HG03025 (cell line): ENCODE results near the gene CERS4.
"Not testable (repeated sequence)": the region's sequence is repeated elsewhere in the genome, so short reads cannot be mapped to it uniquely, and the experiment has no call there.

Experiments used
- ATAC-seq: cut with Tn5 transposase; IDR thresholded peaks from one replicate; pipeline ENCODE4 v1.9.1; 2021; ENCODE audit warnings: mild to moderate bottlenecking, moderate library complexity; ENCODE audit not compliant: unreplicated experiment, low FRiP score

Gene CERS4

DNA sequence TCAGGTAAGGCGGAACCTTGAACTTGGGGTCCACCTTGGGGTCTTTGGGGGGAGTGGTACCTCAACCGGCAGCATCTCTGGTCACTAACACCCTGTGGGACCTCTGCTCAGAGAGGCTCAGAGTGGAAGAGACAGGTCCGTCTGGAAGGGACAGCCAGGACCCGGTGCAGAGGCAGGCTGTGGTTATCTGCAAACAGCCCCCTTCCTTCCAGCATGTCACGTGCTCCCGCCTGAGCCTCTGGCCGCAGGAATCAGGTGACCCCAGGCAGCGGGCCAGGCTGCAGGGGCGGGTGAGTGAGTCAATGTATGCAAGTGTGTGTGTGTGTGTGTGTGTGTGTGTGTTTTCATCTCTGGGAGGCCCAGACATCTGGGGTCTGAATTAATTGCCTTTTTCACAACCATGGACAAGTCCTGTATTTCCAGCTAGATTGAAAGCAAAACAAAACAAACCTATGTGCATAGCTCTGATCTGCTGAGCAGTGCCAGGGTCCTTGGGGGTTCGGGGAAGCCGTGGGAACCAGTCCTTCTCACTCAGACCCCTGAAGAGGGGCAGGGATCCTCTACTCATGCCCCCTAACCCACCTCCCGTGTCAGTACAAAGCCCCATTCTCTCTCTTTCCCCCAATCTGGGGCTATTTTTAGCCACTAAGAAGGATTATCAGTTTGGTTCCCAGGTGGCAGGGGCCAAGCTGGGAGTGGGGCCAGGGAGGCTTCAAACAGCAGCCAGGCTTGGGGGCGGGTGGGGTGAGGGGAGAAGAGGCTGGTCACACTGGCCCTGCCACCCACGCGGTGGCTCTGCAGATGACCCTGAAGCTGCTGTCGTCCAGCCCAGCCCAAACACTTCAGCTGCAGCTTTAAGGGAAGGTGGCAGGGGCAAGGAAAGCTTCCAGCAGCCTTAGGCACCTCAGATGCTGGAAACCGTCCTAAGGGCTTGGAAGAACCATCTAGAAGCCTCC, 31.4 kb downstream of the CERS4 start:
- ATAC-seq, result no peak

GRCh38 chr19:8241646-8242045, 32.5 kb downstream of the CERS4 start:
- no peak for ATAC-seq

GRCh38 chr19:8242211-8242821, 33.1 kb downstream of the CERS4 start:
- no peak for ATAC-seq

DNA sequence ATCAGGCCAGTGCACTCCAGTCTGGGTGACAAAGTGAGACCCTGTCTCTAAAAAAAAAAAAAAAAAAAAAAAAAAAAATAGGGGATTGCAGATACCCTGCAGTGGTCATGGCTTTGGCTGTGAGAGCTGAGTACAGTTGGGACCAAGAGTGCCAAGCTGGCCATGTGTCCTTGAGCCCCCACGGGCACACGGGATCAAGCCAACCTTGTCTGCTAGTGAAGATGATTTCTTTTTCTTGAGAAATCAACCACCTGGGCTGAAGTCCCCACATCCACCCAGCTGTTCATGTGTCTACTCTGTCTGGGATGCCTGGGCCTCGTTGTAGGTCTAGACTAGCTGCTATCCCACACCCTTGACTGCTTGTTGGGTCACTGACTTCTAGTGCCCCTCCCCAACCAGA, 34.0 kb downstream of the CERS4 start:
- ATAC-seq, result no peak

DNA sequence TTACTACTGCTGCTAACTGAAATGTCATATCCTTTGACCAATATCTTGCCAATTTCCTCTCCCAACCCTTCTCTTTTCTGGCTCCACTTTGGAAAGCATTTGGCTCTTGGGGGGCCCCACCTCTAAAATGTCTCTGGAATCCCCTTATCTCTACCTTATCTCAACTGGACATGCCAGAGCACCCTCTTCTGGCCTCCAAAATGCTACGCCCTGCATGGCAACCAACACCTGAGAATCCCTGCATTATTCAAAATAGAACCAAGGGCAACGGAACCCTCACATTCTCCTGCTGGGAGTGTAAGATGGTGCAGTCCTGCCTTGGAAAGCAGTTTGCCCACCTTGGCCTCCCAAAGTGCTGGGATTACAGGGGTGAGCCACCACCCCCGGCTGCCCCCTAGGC, 35.3 kb downstream of the CERS4 start:
- no peak for ATAC-seq

- ATAC-seq, result no peak
Observed at GRCh38 chr19:8245869-8246835, 37.0 kb downstream of the CERS4 start.

GRCh38 chr19:8247129-8247890, 38.1 kb downstream of the CERS4 start:
- not testable (repeated sequence) for ATAC-seq

DNA sequence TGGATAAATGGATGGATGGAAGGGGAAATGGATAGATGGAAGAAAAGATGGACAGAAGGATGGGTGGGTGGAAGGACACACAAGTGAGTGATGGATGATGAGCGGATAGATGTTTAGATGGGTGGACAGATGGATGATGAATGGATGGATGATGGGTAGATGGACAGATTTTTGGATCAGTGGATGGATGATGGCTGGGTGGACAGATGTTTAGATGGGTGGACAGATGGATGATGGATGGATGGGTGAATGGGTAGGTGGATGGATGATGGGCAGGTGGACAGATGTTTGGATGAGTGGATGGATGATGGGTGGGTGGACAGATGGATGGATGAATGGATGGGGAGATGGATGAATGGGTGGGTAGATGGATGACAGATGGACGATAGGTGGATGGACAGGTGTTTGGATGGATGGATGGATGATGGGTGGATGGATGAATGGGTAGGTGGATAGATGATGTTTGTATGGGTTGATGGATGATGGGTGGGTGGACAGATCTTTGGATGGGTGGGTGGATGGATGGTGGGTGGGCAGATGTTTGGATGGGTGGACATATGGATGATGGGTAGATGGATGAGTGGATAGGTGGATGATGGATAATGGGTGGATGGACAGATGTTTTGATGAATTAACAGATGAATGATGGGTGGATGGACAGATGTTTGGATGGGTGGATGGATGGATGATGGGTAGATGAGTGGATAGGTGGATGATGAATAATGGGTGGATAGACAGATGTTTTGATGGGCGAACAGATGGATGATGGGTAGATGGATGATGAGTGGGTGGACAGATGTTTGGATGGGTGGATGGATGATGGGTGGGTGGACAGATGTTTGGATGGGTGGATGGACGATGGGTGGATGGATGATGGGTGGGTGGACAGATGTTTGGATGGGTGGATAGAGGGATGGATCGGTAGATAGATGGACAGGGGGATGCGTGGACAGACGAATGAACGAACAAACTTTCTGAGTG, 39.5 kb downstream of the CERS4 start:
- no peak for ATAC-seq

DNA sequence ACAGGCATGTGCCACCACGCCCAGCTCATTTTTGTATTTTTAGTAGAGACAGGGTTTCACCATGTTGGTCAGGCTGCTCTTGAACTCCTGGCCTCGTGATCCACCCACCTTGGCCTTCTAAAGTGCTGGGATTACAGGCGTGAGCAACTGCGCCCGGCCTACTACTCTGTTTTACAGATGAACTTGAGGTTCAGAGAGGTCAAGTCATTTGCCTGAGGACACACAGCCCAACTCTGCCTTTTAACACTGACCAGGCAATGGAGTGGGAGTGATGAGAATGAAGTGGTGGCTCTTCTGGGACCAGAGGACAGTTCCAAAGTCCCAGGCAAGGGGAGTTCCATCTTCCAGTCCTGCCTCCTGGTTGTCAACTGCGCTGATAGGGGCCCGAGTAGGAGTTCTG, 41.4 kb downstream of the CERS4 start:
- no peak for ATAC-seq

DNA sequence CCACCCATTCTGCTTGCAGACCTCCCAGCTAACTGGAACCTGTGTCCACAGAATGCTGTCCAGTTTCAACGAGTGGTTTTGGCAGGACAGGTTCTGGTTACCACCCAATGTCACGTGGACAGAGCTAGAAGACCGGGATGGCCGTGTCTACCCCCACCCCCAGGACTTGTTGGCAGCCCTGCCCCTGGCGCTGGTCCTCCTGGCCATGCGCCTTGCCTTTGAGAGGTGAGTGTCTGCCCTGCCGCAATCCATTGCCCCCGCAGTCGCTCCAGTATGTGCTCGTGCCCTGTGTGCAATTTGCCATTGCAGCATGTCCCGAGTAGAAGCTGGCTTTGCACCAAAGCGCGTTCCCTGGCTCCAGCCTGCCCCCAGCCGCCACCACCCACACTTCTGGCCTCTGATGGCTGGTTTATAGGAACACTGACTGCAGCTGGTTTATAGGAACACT, 41.9 kb downstream of the CERS4 start:
- ATAC-seq, result no peak

DNA sequence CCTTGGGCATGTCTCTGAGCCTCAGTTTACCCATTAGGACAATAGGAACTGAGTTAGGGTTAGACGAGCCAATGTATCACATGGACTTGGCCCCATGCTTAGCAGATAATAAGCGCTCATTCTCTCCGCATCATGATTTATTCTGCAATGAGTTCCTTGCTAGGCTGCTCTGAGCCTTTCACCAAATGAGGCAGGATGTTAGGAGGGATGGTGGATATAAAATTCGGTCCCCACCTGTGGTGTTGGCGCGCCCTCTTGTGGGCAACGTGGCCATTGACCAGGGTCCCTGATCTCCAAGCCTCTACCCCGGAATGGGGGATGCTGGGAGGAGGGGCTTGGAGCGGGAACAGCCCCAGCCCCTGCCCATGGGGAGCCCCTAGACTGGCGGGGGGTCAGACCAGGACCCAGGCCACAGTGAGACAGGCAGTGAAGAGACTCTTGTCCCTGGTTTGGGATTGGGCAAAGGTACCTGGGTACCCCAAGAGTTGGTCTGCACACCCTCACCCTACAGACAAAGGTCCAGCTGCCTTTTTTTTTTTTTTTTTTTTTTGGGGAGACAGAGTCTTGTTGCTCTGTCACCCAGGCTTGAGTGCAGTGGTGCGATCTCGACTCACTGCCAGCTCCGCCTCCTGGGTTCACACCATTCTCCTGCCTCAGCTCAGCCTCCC, 43.9 kb downstream of the CERS4 start:
- ATAC-seq, result no peak

- no peak for ATAC-seq
Observed at GRCh38 chr19:8253678-8254077, 44.5 kb downstream of the CERS4 start.

- ATAC-seq, result no peak
Observed at GRCh38 chr19:8254286-8255001, 45.3 kb downstream of the CERS4 start.

DNA sequence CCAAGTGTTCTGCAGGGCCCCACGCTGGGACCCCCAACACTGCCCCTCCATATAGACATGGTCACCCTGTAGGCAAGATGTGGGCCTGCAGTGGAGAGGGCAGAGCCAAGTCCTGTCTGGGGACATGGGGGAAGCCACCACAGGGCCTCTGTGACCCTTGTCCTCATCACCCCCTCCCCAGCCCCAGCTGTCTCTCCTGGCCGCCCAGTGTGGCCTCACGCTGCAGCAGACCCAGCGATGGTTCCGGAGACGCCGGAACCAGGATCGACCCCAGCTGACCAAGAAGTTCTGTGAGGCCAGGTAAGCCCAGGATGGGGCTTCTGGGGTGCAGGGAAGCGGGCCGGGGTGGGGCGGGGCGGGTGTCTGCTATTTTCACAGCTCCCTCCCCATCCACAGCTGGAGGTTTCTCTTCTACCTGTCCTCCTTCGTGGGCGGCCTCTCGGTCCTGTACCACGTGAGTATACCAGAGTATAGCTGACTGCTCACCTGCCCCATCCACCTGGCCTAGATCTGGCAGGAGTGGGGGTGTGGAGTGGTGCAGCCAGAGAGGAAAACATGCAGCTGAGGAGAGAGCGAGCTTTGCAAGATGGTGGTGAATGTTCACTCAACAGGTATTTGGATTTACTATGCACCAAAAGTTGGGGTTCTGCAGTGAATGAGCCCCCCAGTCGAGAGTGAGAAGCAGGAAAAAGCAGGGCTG, 46.4 kb downstream of the CERS4 start:
- ATAC-seq, result no peak

DNA sequence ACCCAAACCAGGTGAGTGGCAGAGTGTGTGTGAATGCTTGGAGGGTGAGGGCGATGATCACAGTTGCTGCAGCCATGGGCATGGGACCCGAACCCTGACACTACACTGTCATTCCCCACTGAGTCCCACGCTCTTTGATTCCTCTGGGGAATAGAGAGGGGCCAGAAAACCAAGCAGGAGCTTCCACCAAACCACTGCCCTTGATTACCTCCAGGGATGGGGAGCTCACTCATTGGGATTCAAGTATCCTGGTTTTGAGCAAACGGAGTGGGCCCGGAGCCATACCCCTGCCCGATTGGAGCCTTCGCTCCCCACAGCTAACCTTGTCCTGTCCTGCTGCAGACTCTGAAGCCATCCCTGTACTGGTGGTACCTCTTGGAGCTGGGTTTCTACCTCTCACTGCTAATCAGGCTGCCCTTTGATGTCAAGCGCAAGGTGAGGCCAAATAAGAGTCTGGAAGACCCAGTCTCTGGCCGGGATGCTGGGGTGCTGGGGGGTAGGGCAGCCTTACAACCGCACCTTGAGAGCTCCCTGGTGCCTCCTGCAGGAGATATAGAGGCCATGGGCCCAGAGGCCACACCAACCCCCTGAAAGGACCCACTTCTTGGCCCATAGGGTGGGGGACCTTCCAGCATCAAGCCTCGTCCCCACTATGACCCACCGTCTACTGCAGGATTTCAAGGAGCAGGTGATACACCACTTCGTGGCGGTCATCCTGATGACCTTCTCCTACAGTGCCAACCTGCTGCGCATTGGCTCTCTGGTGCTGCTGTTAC, 47.3 kb downstream of the CERS4 start:
- no peak for ATAC-seq

DNA sequence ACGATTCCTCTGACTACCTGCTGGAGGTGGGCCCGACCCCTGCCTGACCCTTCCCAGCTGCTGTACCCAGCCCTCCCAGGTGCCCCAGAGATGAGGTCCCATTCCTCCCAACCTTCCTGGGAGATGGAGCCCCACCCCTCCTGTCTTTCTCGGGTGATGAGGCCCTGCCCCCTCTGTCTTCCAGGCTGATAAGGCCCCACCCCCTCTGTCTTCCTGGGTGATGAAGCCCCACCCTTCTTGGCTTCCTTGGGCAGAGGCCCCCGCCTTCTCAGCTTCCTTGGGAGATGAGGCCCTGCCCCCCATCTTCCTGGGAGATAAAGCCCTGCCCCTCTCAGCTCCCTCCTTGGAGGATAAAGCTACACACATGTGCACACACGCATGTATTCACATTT, 47.9 kb downstream of the CERS4 start:
- ATAC-seq, result no peak
